AG09319 (cell line): ENCODE measurements around the gene PLCB1.

Experiments used
- DNase-seq: peaks from one replicate; pipeline ENCODE4 v3.0.0-alpha.2; 2010; ENCODE audit warnings: low read depth; ENCODE audit errors: extremely low read depth
- TF ChIP-seq, protein P1 (sequence below): IDR thresholded peaks from 2 replicates; pipeline ENCODE4 v1.5.1; 2011; ENCODE audit warnings: low read depth, mild to moderate bottlenecking, inconsistent platforms, low read length, moderate library complexity

PLCB1 gene

DNA sequence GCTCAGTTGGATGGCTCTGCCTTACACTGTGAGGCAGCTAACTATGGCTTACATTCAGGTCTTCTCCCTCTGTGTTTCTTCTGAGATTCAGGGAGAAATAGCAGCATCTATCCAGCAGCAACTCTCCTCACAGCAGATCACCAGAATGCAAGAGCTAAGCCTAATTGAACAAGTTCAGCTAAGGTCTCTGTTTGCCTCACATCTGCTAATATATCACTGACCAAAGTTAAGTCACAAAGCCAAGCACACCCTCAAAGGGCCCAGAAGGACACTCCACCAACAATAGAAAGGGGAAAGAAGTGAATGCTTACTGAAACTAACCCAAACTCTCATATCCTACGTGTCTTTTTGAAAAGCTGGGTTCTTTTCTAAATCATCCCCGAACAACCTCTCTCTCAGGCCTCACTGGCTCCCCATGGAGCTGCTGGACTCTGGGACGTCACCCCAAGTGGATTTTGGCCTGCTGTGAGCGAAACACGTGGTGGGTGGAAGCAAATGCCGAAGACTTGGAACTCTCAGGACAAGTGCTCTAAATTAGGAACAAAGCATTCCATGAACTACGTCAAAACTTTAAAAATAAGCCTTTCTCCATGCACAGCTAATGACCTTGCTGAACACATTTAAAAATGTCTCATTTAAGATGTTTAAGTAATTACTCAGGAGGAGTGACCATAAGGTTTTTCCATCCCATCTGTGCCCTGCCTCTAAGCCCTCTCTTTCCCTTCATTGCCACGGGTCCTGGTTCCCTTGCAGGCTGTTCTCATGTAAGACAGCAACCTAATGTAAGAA lies 769.4 kb downstream of the PLCB1 start:
- TF ChIP-seq, protein P1, sequence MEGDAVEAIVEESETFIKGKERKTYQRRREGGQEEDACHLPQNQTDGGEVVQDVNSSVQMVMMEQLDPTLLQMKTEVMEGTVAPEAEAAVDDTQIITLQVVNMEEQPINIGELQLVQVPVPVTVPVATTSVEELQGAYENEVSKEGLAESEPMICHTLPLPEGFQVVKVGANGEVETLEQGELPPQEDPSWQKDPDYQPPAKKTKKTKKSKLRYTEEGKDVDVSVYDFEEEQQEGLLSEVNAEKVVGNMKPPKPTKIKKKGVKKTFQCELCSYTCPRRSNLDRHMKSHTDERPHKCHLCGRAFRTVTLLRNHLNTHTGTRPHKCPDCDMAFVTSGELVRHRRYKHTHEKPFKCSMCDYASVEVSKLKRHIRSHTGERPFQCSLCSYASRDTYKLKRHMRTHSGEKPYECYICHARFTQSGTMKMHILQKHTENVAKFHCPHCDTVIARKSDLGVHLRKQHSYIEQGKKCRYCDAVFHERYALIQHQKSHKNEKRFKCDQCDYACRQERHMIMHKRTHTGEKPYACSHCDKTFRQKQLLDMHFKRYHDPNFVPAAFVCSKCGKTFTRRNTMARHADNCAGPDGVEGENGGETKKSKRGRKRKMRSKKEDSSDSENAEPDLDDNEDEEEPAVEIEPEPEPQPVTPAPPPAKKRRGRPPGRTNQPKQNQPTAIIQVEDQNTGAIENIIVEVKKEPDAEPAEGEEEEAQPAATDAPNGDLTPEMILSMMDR, result no peak
- no peak for DNase-seq

DNA sequence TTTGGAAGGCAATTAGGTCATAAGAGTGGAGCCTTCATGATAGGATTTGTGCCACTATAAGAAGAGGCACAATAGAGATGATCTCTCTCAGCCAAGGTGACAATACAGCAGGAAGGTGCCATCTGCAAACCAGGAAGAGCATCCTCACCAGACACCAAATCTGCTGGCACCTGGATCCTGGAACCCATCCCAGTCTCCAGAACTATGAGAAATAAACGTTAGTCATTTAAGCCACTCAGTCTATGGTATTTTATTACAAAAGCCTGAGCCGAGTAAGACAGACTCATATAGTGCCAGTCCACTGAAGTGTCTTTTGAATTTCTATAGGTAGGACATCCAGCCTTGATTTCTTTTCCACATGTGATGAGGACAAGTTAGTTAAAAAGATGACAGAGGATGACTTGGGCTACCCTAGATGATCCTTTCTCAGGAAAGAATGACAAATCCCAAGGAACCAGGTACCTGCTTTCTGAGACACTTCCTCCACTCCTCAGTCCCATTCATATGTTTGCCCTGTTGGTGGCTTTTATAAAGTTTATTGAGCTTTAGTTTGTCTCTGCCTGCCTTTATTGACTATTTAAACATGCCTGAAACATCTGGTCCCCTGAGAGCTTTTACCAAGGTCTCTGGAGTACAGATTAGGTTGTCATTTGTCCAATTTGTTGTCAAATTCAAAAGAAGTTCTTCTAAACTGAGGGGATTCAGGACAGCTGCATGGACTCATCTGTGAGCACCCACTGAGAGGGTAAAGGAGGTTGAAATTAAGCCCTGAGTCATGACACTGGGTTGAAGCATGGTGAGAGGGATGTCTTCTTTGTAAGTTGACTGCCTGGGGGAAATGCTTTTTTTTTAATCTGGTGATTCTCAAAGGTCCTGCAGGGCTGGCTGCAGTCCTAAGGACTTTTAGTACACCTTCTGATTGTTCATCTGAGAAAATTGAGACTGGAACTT lies 771.9 kb downstream of the PLCB1 start:
- no peak for DNase-seq
- TF ChIP-seq, protein P1, result no peak

DNA sequence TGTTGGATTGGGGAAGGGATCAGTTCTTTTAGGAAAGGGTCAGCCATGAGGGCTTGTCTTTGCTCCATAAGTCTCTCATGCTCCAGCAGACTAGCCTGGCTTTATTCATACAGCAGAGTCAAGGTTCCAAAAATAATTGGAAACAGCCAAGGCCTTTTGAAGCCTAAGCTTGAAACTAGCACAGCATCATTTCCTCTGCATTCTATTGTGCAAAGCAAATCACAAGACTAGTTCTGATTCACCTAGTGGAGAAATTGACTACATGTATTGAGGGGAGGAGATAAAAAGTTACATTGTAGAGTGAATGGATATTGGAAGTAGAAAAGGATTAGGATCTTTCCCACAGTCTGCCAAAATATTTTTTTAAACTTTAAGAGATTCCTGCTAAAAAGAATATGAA lies 777.5 kb downstream of the PLCB1 start:
- no peak for DNase-seq
- TF ChIP-seq, protein P1, result no peak

DNA sequence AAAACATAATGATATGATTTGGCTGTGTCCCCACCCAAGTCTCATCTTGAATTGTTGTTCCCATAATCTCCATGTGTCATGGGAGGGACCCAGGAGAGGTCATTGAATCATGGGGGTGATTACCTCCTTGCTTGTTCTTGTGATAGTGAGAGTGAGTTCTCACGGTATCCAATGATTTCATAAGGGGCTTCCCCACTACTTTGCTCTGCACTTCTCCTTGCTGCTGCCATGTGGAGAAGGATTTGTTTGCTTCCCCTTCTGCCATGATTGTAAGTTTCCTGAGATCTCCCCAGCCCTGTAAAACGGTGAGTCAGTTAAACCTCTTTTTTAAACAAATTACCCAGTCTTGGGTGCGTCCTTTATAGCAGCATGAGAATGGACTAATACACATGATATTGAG lies 780.0 kb downstream of the PLCB1 start:
- no peak for DNase-seq
- TF ChIP-seq, protein P1, result no peak

DNA sequence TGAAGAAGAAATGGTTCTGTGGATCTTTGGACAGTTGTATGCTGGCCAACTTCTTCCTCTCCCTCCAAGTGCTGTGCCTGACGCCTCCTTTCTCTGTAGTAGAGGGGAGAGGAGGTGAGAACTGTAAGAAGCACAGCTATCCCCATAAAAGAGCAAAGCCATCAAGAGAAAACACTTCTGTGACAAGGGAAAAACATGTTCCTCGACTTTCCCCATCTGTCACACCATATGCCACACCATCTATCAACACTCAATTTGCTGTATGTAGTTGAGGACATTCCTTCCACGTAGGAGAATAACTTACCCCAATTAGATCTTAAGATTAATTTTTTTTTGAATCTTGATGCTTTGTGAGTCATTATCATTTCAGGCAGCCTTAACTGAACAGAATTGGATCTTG lies 780.7 kb downstream of the PLCB1 start:
- TF ChIP-seq, protein P1, result no peak

DNA sequence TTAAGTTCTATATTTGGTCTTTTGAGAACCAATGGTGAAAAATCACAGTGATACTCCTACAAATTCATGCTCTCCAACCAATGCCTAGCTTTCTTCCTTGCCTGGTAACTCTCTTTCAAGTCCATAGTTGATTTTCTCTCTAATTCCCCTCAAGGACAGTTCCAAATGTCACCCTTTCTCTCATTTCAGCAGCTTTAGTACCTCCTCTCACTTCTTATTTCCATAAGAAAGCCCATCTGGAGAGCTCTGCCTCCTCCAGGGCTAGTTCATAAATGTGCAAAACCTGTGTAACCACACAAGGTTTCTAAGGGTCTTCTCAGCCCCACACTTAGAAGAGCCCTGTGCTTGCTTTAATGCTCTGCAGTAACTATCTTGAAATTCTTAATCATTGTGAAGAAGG lies 781.4 kb downstream of the PLCB1 start:
- TF ChIP-seq, protein P1, result no peak
- no peak for DNase-seq

More for the DNA sequence above, 780.7 kb downstream of the PLCB1 start:
- no peak for DNase-seq

DNA sequence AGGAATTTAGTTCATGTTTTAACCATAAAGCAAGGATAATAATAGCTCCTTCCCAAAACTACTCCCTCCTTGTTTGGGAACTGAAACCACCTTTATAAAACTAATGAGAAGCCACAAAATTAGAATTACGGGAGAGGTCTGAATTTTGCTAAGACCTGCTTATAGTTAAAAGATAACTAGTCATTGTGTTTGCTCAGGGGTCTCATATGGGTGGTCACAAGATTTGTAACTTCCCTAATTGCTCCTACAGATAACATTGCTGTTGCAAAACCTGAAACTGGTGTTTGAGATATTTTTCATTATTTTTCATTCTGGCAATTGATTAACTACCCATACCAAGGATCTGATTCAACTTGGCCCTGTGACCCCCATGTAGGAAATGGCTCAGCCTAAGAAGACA lies 782.4 kb downstream of the PLCB1 start:
- DNase-seq, result no peak
- TF ChIP-seq, protein P1, result no peak
